ENCODE results near the gene MPHOSPH9.
"Not testable (repeated sequence)": the region's sequence is repeated elsewhere in the genome, so short reads cannot be mapped to it uniquely, and the experiment has no call there.

MPHOSPH9 gene

DNA sequence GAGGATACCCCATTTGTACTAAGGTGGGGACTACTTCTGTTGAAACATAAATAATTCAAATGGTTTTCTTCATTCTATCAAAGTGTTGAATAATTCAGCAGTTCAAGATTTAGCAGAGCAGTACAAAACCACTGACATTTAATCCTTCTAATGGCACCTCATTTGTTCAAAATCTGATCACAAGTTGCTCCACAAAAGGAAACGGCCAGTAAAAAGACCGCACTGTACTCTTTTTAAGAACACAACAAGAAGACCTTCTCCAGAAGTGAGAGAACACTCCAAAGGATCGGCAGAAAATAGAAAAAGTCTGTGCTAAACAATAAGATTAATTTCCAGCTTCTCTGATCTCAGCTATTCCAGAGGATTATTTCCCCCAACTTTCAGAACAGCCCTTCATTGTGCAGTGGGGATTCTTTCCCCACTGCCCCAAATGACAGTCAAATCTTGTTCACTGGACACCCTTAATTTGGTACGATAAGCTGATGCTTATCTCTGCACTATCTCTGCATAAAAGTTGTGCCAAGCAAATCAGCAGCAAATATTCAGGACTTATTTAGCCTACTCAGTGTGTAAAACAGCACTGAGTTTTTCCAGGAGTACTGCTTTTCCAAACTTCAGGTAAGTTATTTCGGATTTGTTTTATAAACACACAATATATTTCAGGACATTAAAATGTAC lies 5.2 kb downstream of the MPHOSPH9 start:
- DNase-seq = no peak

DNA sequence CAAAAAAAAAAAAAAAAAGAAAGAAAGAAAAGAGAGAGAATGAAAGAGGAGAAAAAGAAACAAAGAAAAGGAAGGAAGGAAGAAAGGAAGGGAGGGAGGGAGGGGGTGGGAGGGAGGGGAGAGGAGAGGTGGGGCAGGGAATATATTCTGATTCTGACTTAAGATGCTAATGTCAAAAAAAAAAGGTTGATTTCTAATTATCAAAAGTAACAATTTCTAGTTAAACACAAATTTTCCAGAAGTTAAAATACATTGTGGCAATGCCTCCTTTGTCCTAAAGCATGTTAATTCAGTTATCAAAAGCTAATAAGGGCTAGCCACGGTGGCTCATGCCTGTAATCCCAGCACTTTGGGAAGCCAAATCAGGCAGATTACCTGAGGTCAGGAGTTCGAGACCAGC lies 7.5 kb downstream of the MPHOSPH9 start:
- DNase-seq = no peak

DNA sequence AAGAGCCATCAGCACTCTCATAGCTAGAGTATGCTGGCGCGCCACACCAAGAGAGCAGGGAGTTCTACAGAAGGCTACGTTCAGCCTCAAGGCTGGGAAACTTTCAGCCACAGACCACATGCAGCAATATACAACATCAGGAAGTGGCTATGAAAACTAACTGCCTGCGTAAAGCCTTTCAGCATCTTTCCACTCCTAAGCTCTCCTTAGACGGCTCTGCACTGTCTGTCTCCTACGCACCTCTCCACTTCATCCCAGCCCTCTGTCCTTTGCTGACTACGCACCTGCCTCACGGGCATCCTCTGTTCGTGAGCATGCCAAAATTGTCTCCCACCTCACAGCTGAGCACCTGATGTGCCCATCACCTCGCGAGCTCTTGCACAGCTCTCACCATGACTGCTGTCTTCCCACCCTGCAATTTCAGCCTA lies 9.7 kb downstream of the MPHOSPH9 start:
- peak in 2 of 56 donors; percentile 3 to 7 for DNase-seq

DNA sequence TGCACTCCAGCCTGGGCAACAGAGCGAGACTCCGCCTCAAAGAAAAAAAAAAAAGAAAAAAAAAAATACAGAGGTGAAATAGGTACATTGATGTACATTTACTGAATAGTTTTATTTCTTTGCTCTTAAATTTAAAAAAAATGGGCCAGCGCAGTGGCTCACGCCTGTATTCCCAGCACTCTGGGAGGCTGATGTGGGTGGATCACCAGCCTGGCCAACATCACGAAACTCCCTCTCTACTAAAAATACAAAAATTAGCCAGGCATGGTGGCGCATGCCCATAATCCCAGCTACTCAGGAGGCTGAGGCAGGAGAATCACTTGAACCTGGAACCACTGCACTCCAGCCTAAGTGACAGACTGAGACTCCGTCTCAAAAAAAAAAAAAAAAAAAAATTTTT lies 25.1 kb downstream of the MPHOSPH9 start:
- not testable (repeated sequence) for DNase-seq

DNA sequence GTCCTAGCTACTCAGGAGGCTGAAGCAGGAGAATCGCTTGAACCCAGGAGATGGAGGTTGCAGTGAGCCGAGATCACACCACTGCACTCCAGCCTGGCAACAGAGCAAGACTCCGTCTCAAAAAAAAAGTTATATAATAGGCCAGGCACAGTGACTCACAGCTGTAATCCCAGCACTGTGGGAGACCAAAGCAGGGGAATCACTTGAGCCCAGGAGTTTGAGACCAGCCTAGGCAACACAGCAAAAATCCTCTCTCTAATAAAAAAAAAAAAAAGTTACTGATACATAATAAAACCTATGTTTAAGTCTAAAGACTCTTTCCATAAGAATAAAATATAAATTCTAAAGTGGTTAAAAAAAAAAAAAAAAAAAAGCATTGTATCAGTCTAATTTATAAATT lies 26.1 kb downstream of the MPHOSPH9 start:
- DNase-seq = peak in 1 of 56 donors; percentile 3

DNA sequence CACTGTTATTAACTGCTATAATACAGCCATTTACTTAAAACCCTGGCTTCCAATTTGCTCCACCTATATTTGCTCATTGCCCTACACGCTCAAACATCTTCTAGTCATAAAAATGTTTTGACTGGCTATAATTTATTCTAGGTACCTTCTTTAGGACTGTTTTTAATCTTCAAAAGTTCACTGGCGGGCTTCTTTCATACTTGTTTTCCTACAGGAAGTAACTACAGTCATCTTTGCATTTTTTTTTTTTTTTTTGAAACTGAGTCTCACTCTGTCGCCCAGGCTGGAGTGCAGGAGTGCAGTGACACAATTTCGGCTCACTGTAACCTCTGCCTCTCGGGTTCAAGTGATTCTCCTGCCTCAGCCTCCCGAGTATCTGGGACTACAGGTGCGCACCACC lies 32.5 kb downstream of the MPHOSPH9 start:
- no peak for DNase-seq

DNA sequence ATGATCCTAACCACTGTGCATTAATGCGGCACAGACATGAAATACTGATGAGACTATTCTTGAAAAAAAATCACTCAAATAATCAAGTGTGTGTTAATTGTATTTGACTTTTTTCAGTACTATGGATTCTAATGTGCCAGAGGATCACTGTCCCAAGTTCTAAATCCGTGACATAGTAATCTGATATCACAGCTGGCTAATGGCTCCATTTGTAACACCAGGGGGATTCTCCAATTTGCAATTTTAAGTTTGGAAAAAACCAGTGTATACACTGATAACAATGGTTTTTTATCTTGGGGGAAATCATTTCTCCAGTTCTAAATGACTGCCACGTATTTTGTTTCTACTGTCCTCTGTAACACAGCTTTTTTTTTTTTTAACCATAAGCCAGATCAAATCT lies 33.0 kb downstream of the MPHOSPH9 start:
- no peak for DNase-seq

DNA sequence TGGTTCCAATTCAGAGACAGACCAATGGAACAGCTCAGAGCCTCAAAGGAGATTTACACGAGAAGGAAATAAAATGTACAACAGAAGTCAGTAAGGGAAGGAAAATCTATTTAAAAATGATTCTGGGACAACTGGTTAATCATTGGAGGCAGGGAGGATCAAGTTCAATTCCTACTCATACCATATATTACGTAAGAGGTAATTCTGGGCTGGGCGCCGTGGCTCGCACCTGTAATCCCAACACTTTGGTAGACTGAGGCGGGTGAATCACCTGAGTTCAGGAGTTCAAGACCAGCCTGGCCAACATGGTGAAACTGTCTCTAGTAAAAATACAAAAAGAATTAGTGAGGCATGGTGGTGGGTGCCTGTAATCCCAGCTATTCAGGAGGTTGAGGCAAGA lies 45.3 kb downstream of the MPHOSPH9 start:
- no peak for DNase-seq

DNA sequence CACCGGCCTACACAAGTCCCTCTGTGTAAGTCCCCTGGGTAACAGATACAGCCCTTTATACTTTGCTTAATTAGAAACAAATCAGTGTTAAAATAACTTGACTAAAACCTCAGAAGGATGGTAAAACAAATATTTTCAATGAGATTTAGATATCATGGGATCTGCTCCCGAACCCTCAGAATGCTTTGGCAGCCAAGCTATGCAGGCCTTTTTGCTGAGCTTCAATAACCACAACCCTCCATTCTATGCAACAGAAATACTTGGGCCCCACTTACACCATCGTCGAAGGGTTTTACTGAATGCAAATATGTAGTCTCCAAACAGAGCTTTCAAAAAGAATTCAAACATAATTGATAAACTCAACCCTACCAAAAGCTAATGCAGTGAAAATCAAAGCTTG lies 52.8 kb downstream of the MPHOSPH9 start:
- DNase-seq = no peak

DNA sequence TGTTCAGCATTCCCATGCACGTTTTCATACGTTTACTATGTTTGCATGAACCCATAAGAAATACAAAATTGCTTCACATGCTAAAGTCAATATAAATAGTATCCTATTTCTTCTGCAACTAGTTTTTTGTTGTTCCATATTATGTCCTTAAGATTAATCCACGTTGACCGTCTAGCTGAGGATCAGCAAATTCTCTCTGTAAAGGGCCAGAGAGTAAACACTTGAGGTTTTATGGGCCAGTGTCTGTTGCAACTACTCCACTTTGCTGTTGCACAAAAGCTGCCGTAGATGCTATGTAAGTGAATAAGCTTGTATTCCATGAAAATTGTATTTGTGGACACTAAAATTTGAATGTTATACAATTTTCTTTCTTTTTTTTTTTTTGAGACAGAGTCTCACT lies 61.0 kb downstream of the MPHOSPH9 start:
- DNase-seq = no peak

DNA sequence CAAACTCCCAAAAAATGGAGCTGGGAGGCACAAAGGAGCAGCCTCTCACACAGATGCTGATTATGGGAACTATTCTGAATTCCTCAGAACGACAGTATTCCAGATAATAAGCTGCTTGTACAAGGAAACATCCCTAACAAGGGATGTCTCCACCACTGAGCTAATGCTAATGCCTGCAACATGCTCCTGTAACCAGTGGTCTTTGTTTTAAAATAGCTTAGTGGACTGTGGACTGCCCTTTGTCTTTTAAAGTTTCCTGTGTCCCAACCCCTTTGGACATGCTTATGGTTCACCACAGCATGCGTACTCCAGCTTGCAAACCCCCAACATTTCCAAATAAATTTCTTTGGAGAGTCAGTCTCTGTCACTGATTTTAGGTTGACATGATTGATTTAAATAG lies 65.6 kb downstream of the MPHOSPH9 start:
- DNase-seq = no peak

DNA sequence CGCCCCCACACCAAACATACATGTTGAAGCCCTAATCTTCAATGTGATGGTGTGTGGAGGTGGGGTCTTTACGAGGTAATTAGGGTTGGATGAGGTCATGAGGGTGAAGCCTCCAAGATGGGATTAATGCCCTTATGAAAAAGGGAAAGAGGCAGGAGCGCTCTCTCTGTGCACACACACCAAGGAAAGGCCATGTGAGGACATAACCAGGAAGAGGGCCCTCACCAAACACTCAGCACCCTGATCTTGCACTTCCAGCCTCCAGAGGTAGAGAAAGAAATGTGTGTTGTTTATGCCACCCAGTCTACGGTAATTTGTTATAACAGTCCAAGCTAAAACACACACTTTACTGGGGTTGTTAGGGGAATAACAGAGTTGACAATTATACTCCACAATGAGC lies 67.4 kb downstream of the MPHOSPH9 start:
- DNase-seq = no peak

DNA sequence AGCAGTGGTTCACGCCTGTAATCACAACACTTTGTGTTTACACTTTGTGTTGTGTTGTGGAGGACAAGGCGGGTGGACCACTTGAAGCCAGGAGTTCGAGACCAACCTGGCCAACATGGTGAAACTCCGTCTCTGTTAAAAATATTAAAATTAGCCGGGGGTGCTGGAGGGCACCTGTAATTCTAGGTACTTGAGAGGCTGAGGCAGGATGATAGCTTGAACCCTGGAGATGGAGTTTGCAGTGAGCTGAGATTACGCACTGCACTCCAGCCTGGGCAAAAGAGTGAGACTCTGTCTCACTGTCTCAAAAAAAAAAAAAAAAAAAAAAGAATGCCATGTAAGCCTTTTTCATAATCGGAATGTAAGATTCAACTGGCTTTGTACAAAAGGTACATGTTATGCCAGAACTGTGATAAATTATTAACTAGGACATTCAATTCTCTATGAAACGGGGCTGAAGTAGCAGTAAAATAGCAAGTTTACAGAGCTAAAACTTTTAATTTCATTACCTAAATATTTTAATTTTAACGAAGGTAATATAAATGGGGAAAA lies 68.2 kb downstream of the MPHOSPH9 start:
- no peak for DNase-seq

DNA sequence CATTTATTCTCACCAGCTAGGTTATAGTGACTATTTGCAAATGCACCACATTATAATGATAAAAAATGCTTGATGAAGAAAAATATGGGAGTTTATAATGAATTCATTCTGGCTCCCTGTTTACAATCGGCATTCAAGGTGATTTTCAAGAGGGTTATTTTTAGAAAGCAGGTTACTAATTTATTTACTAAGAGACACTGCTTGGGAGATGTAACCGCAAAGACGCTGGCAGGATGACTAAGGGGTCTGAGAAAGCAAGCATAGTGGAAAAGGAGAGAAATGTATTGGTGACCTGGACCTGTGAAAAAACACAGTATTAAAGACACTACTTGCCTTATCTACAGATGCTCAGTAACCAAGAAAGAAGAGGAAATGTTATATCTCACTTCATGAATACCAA lies 68.7 kb downstream of the MPHOSPH9 start:
- DNase-seq = no peak

DNA sequence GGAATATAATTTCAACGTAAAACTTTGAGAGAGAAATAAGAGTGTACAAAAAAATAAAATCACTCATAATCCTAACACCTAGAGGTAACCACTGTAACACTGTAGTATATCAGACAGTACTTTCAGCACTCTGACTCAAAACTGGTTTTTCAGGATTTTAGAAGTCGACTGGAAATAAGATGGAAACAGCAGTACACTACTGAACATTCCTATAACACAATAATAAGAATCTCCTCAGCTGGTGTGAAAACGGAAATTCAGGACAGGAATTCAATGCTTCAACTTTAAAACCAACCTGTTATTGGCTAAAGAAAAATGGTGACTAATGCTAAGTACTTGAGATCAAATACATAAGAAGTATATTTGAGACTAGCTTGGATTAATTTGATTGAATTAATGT lies 69.7 kb downstream of the MPHOSPH9 start:
- DNase-seq = no peak

DNA sequence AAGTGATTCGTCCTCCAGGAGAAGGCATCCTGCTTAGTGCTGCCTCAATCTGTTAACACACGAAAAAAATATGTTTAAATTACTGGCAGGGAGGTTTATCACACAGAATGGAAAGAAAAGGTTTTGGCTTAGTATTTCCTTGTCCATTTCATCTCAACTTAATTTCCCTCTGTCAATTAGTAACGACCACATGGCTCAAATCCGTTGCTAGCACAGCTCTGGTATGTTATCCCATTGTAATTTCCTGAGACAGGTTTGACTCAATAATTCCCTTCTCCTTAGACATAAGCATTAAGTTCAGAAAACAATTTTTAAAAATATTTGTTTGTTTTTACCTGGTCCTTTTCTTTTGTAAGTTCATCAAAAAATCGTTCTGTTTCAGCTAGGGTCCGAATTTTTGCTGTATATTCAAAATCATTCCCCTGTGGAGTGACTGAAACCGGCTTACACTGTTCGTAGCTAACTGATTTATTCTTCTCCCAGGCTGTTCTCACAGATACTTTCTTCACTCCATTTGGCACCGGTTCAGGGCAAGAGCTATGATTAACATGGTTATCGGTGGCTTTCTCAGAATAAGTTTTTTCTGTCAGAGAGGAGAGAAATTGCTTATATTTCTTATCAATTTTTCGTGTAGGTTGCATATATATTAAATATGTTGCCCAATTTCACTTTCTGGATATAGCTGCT lies 72.0 kb downstream of the MPHOSPH9 start:
- DNase-seq = no peak

DNA sequence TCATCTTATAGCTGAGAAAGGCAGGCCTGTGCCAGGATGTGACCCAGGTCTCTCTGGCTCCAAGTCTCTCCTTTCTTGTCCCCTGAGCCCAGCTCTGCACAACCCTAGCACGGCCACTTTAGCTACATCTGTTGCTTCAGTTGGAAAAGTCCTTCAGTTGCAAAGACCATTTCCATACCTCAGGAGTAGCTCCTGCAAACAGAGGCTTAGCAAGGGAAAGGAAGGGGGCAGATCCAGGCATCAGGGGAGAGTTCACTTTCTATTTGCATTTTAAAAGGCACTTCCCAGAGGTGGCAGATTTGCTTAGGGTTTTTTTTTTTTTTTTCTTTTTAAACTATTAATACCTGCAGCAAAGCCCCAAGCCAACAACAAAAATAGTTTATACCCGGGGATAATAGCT lies 79.0 kb downstream of the MPHOSPH9 start:
- DNase-seq = no peak

DNA sequence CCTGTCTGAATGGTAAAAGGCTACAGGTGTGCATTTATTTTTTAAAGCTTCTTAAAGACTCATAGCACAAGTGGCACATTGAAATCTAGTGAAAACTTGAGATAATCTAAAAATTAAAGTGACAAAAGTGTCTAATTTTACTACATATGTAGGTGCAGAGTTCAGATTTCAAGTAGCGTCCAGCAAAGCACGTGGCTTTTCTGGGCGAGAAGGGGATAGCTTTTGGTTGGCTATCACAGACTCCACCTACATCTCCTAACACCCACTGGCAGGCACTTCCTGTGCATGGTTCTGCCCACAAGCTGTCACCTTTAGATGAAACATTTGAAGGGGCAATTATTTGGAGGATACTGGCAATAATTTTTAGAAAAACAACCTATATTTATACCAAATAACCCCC lies 80.1 kb downstream of the MPHOSPH9 start:
- no peak for DNase-seq

DNA sequence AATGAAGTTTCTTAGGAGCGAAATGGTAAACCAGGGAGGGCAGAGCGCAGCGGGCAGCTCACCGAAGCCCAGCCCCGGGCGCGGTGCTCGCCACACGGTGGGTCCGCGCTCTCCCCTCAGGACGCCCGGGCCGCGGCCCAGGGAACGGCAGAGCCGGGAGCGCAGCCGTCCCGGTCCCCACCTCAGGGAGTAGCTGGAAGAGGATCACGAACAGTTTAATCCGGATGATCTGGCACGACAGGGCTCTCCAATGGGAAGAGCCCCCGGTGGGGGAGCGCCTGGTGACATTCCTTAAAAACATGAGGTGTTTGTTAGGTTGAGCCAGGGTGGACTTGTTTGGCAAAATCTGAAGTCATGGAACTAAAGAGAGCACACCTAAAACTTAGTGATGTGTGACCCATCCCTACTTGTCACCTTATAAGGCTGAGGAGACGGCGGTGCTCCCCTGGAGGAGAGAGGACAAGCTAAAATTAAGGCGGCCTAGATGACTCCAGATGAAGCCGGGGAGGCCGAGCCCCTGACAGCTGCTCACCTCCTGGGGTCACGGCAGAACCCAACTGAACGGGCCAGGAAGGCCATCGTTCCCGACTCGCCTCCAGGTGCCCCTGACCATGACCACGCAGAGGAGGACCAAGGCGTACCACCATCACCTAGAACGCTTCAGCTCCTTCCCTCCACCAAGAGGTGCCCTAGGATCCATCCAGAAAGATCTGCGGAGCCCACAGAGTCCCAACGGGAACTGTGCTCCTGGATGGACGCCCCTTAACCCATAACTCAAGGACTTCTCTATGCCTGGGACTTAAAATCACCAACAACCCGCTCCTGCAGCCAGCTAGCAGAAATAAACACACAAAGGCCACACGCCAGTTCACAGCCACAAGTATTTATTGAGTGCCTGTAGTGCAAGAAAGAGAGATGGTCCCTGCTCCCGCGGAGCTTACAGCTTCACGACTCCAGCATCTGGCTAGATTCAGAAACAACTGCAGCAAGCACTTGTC lies 81.2 kb downstream of the MPHOSPH9 start:
- peak in 2 of 56 donors; percentile 18 to 34 for DNase-seq

DNA sequence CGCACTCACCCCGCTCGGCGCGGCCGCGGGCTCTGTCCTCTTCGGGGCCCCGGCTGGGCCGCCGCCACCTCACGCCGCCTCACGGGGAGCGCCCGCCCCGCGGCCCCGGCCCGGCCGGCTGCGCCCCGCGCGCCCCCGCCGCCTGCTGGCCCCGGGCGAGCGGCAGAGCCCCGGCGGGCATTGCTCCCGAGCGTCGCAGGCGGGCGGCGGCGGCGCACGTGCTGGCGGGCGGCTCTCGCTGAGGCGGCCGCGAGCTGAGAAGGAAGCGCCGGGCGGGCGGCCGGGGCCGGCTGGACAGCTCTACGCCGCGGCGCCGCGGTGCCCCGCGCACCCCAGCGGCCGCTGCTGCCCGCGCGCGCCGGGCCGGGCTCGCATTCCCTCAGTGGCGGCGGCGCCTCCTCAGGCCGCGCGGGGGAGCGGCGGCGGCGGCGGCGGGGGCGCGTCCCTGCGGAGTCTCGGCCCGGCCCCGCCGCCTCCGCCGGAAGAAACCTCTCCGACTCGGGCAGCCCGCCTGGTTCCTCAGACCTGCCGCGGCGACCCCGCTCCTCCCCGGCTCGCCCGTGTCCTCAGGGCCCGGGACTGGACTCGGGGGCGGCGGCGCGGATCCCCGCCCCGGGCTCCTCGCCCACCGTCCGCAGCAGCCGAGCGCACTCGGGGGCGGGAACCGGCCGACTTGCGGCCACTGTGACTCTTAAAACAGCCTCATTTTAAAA lies 82.0 kb downstream of the MPHOSPH9 start, which contains the start of gene PITPNM2:
TSS of gene PITPNM2 (minus strand) at position 347 of the 713 bp plus-strand sequence. CDS start 116,500 bp downstream, outside the sequence.
- DNase-seq = peak in 16 of 56 donors; percentile 12 to 71 (median 21)

DNA sequence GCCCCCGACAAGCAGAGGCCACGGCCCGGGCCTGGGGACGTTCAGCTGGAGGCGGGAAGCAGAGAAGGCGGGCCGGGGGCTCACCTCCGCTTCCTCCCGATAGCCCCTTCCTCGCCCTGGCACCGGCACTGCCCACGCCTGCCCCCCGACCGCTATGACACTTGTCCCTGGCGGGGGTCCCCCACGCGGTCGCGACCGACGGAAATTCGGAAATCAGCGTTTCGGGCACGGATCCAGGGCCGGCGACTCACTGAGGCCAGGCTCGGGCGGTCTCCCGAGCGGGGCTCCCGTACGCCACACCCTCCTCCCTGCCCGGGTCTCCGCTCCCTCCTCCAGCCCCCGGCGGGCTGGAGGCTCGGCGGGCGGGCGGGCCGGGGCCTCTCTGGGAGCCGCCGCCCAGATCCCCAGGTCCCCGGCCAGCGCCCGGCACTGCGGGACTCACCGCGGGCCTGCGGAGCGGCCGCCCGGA lies 82.6 kb downstream of the MPHOSPH9 start:
- DNase-seq = peak in 3 of 56 donors; percentile 18 to 41 (median 37)
